K562 (cell line): ENCODE results near the gene GABBR1. TPM values are rescaled to one million over a fixed set of nuclear protein-coding genes. Genes with fewer than 3 reads are reported as not detected.

Experiments used
- EGR1 ChIP-seq: fragments of 450-650 bp; conservative IDR thresholded peaks from 2 replicates; pipeline ENCODE4 v1.6.1; 2017; ENCODE audit warnings: mild to moderate bottlenecking
- ILK ChIP-seq: fragments of 450-650 bp; IDR thresholded peaks from 2 replicates; pipeline ENCODE4 v1.6.1; 2016; ENCODE audit warnings: missing genetic modification characterization, low read depth, mild to moderate bottlenecking, missing compliant biosample characterization, moderate library complexity, borderline replicate concordance
- MIER1 ChIP-seq: fragments of 450-650 bp; IDR thresholded peaks from 2 replicates; pipeline ENCODE4 v1.6.1; 2016; ENCODE audit warnings: antibody characterized with exemption, mild to moderate bottlenecking, low read depth
- POLR2B ChIP-seq: fragments of 450-650 bp; IDR thresholded peaks from 2 replicates; pipeline ENCODE4 v1.6.1; 2018; ENCODE audit warnings: low read depth; ENCODE audit not compliant: partially characterized antibody
- SPI1 ChIP-seq: IDR thresholded peaks from 2 replicates; pipeline ENCODE4 v1.6.1; 2011; ENCODE audit warnings: low read depth, low read length, control low read depth, borderline replicate concordance
- TAF9B ChIP-seq: fragments of 450-650 bp; IDR thresholded peaks from 2 replicates; pipeline ENCODE4 v1.6.1; 2018; ENCODE audit warnings: mild to moderate bottlenecking; ENCODE audit not compliant: partially characterized antibody
- TCF3 ChIP-seq: sonication (generic); formaldehyde crosslinking; IDR thresholded peaks from 2 replicates; pipeline ENCODE4 v1.4.0; 2020; ENCODE audit warnings: mild to moderate bottlenecking, missing genetic modification reagents
- XRCC5 ChIP-seq: fragments of 200-400 bp; formaldehyde crosslinking; IDR thresholded peaks from 2 replicates; pipeline ENCODE4 v1.6.1; 2017; ENCODE audit warnings: low read depth, mild to moderate bottlenecking, low read length
- ZFP30 ChIP-seq: fragments of 250-450 bp; sonication (Bioruptor Pico); IDR thresholded peaks from 2 replicates; pipeline ENCODE4 v1.8.0; 2022; ENCODE audit warnings: moderate library complexity, mild to moderate bottlenecking, inconsistent platforms, borderline replicate concordance
- ZNF212 ChIP-seq: fragments of 450-650 bp; formaldehyde crosslinking; IDR thresholded peaks from 2 replicates; pipeline ENCODE4 v1.4.0; 2020; ENCODE audit warnings: mild to moderate bottlenecking
- ZNF445 ChIP-seq: fragments of 250-450 bp; sonication (Bioruptor Pico); IDR thresholded peaks from 2 replicates; pipeline ENCODE4 v1.4.0; 2020; ENCODE audit warnings: low read depth, mild to moderate bottlenecking, moderate library complexity
- polyA plus RNA-seq, 8 experiments: library from polyadenylated mRNA; depleted of rRNA in 4 of 8; stranded (reverse) in 5 of 8; unstranded in 3 of 8; fragments of >200 nt; fragmentation: Nextera tagmentation in 2 of 8; fragmentation: Illumina TruSeq in 1 of 8; extraction: Ambion mirVana in 2 of 8; extraction: Trizol in 1 of 8; gene quantifications; 2 replicates each; pipeline versions ENCODE4 v1.2.1 to v1.2.3, GENCODE V29; 2011 to 2014; ENCODE audit warnings: inconsistent platforms in 1 of 8, missing spikeins in 1 of 8
- total RNA-seq, 7 experiments: library from RNA; depleted of rRNA in 6 of 7; stranded (reverse); fragments of >200 nt in 6 of 7; fragmentation: Illumina TruSeq in 2 of 7; extraction: Trizol in 2 of 7; gene quantifications; 2 replicates each; pipeline versions ENCODE4 v1.2.1 to v1.2.3, GENCODE V29; 2011 to 2021; ENCODE audit warnings: low replicate concordance in 1 of 7
- TF ChIP-seq, protein P1 (sequence below): sonication (generic); formaldehyde crosslinking; IDR thresholded peaks from 2 replicates; pipeline ENCODE4 v1.8.0; 2022; ENCODE audit warnings: mild to moderate bottlenecking, missing genetic modification reagents
- TF ChIP-seq, protein P2 (sequence below): fragments of 450-650 bp; conservative IDR thresholded peaks from 2 replicates; pipeline ENCODE4 v1.6.1; 2016; ENCODE audit warnings: missing genetic modification characterization, low read depth, mild to moderate bottlenecking, control low read depth, missing compliant biosample characterization
- TF ChIP-seq, protein P3 (sequence below), 2 experiments: fragments of 450-650 bp in 1 of 2; sonication (generic) in 1 of 2; formaldehyde crosslinking in 1 of 2; IDR thresholded peaks; 2 replicates each; pipeline versions ENCODE4 v1.7.1 to v1.9.0; 2016 to 2022; ENCODE audit warnings: inconsistent platforms in 1 of 2, mild to moderate bottlenecking in 1 of 2, missing genetic modification reagents in 1 of 2

GABBR1 gene
- total and polyA plus RNA-seq, 9 of the 15 experiments (the other 6 are each of a cell fraction or from before 2014, with no cell fraction given) = 2.2 to 48.3 (median 20.8) TPM

GRCh38 chr6:29627755-29628418 lies 5.1 kb downstream of the GABBR1 start (continued):
- no peak for TF ChIP-seq MIER1
- TF ChIP-seq SPI1 = peak; percentile 58; the same call in 1 of the 2 replicates
- TF ChIP-seq ZNF212 (CRISPR knock-in tag) = no peak
- peak; percentile 66 for TF ChIP-seq POLR2B
- TF ChIP-seq, protein P1, sequence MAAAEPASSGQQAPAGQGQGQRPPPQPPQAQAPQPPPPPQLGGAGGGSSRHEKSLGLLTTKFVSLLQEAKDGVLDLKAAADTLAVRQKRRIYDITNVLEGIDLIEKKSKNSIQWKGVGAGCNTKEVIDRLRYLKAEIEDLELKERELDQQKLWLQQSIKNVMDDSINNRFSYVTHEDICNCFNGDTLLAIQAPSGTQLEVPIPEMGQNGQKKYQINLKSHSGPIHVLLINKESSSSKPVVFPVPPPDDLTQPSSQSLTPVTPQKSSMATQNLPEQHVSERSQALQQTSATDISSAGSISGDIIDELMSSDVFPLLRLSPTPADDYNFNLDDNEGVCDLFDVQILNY (CRISPR knock-in tag) = no peak
- peak; percentile 70 for TF ChIP-seq EGR1
- no peak for TF ChIP-seq TCF3 (CRISPR knock-in tag)
- no peak for TF ChIP-seq ZNF445 (CRISPR knock-in tag)
- TF ChIP-seq ILK (tag) = no peak
- TF ChIP-seq, protein P2, sequence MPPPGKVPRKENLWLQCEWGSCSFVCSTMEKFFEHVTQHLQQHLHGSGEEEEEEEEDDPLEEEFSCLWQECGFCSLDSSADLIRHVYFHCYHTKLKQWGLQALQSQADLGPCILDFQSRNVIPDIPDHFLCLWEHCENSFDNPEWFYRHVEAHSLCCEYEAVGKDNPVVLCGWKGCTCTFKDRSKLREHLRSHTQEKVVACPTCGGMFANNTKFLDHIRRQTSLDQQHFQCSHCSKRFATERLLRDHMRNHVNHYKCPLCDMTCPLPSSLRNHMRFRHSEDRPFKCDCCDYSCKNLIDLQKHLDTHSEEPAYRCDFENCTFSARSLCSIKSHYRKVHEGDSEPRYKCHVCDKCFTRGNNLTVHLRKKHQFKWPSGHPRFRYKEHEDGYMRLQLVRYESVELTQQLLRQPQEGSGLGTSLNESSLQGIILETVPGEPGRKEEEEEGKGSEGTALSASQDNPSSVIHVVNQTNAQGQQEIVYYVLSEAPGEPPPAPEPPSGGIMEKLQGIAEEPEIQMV (tag) = no peak
- no peak for TF ChIP-seq XRCC5
- peak; percentile 33 for TF ChIP-seq TAF9B
- no peak for TF ChIP-seq ZFP30 (CRISPR knock-in tag)
- TF ChIP-seq, protein P3, sequence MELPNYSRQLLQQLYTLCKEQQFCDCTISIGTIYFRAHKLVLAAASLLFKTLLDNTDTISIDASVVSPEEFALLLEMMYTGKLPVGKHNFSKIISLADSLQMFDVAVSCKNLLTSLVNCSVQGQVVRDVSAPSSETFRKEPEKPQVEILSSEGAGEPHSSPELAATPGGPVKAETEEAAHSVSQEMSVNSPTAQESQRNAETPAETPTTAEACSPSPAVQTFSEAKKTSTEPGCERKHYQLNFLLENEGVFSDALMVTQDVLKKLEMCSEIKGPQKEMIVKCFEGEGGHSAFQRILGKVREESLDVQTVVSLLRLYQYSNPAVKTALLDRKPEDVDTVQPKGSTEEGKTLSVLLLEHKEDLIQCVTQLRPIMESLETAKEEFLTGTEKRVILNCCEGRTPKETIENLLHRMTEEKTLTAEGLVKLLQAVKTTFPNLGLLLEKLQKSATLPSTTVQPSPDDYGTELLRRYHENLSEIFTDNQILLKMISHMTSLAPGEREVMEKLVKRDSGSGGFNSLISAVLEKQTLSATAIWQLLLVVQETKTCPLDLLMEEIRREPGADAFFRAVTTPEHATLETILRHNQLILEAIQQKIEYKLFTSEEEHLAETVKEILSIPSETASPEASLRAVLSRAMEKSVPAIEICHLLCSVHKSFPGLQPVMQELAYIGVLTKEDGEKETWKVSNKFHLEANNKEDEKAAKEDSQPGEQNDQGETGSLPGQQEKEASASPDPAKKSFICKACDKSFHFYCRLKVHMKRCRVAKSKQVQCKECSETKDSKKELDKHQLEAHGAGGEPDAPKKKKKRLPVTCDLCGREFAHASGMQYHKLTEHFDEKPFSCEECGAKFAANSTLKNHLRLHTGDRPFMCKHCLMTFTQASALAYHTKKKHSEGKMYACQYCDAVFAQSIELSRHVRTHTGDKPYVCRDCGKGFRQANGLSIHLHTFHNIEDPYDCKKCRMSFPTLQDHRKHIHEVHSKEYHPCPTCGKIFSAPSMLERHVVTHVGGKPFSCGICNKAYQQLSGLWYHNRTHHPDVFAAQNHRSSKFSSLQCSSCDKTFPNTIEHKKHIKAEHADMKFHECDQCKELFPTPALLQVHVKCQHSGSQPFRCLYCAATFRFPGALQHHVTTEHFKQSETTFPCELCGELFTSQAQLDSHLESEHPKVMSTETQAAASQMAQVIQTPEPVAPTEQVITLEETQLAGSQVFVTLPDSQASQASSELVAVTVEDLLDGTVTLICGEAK (IDR thresholded peaks at IDR 0.05) = no peak
- TF ChIP-seq, protein P3 (CRISPR knock-in tag; IDR thresholded peaks at IDR 0.05) = no peak
